Measurements from ENCODE around the gene GAST.
"Not testable (repeated sequence)": the region's sequence is repeated elsewhere in the genome, so short reads cannot be mapped to it uniquely, and the experiment has no call there.

The GAST gene

DNA sequence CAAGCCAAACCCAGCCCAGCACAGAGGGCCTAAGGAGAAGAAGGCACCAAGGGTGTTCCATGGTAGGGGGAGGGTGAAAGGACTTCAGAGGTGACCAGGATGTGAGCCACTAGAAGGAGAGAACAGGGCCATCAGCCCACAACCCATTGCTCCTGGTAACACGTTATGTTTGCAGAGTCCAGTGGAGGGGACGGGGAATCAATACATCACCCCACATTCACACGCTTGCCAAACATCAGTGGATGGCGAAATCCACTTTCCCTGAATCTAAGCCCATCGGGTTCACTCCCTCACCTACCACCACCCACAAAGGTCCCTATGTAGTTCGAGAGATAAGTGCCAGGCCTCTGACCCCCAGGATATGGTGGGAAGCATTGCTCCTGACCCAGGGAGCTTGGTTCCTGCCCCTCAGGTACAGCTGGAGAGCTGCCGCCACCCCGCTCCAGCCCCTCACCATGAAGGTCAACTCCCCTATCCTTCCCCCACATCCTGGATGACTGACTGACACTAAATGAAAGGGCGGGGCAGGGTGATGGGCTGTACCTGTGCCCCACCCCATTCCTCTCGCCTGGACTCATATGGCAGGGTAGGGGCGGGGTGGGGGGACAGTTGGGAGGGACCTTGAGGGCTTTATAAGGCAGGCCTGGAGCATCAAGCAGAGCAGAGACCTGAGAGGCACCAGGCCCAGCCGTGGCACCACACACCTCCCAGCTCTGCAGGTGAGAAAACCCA, at the start of gene GAST:
TSS of gene GAST (plus strand) at position 663 of the 732 bp plus-strand sequence. CDS start 3,106 bp downstream, outside the sequence.
- no peak for DNase-seq (ENCODE audit: low read depth in 2 of 2)

GRCh38 chr17:41663451-41664171, 48.5 kb upstream of the GAST start:
- DNase-seq (ENCODE audit: low read depth in 2 of 2), result no peak

GRCh38 chr17:41664172-41664457, 48.0 kb upstream of the GAST start:
- DNase-seq (ENCODE audit: low read depth in 2 of 2), result no peak

DNA sequence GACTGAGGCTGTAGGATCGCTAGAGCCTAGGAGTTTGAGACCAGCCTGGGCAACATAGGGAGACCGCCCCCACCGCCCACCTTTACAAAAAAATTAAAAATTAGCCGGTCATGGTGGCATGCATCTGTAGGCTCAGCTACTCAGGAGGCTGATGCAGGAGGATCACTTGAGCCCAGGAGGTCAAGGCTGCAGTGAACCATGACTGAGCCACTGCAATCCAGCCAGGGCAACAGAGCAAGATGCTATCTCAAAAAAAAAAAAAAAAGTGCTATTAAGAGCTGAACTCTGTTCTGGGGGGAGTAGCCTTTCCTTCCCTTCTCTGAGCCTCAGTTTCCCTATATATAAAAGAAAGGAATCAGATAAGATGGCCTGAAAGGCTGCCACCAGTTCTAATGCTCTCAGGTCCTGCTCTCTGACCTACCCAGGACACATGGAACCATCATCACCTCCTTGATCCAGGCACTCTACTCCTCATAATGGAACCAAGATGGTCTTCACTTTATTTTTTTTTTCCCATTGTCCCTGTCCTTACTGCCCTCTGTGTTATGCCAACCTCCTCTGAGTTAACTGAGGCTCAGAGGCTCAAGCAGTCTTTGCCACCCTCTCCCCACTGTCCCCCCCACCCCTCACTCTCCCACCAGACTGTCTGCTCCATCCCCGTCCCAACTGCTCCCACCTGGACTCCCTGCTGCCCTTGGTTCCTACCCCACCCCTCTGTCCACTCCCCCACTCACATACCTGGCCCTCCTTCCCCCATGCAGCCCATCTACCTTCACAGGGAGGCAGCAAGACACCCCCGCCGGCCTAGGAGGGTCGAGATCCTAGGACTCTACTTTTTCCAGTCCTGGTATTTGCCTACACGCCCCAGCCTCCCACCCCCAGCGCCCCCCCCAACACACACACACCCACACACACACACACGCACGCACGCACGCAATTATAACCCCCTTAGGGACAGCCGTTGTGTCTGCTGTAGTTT, 47.3 kb upstream of the GAST start:
- no peak for DNase-seq (ENCODE audit: low read depth in 2 of 2)

DNA sequence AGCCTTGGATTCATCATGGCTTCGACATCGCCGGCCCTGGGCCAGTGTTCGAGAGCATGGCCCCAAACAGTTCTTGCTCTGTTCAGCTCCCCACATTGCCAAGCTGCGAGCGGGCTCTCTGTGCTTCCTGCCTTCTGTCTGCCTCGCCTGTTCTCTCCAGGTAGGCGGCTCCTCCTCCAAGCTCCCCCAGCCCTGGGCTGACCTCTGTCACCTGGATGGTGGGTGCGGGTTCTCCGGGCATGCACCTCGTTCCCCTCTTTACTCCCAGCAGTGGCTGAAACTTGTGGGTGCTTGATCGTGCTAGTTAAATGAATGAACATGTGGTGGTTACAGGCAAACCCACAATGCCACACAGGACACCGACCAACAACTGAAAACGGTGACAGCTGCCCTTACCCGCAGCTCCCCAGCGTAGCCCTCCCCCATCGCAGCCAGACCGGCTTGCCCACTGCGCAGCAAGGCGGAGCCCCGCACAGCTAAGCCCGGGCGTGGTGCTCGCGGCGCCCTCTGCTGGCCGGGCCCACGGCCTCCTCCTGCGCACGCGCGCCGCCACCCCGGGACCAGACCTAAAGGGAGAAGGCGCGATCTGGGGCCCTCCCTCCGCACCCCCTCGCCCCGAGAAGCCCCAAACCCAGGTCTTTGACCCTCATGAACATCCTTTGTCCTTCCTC, 46.4 kb upstream of the GAST start:
- peak; percentile 59 to 63 for DNase-seq (ENCODE audit: low read depth in 2 of 2)

- DNase-seq (ENCODE audit: low read depth in 2 of 2), result no peak
Measured at GRCh38 chr17:41666237-41666641, 45.9 kb upstream of the GAST start.

GRCh38 chr17:41666708-41667279, 45.3 kb upstream of the GAST start:
- no peak for DNase-seq (ENCODE audit: low read depth in 2 of 2)

DNA sequence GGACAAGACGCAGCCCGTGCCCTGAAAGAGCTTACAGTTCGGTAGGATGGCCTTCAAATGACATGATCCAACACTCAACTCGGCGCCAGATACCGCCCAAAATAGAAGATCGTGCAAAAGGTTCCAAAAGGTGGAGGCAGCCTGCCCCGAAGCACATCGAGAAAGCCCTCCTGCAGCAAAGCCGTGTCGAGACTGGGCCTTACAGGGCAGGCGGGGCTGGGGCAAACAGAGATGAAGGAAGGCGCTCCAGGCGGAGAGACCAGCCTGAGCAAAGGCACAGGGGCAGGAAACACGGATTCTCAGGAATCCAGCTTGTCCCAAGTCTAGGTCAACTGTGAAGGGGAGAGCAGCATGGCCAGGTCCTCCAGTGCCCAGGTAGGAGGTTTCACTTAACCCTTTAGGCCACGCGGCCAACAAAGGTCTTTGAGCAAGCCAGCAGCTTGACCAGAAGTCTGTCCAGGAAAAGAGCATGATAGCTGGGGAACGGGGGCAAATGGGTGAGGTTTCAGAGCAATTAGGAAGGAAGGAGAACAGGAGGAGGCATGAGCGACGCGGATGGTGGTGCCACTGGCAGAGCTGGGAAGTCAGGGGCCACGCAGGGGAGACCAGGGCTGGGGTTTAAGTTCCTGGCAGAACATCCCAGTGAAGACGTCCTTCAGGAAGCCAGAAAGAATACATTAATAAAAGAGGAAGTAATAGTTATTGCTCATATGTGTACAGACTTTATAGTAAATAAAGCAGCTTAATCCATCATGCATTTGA, 44.7 kb upstream of the GAST start:
- no peak for DNase-seq (ENCODE audit: low read depth in 2 of 2)

- DNase-seq (ENCODE audit: low read depth in 2 of 2), result no peak
Measured at GRCh38 chr17:41672153-41672552, 40.0 kb upstream of the GAST start.

DNA sequence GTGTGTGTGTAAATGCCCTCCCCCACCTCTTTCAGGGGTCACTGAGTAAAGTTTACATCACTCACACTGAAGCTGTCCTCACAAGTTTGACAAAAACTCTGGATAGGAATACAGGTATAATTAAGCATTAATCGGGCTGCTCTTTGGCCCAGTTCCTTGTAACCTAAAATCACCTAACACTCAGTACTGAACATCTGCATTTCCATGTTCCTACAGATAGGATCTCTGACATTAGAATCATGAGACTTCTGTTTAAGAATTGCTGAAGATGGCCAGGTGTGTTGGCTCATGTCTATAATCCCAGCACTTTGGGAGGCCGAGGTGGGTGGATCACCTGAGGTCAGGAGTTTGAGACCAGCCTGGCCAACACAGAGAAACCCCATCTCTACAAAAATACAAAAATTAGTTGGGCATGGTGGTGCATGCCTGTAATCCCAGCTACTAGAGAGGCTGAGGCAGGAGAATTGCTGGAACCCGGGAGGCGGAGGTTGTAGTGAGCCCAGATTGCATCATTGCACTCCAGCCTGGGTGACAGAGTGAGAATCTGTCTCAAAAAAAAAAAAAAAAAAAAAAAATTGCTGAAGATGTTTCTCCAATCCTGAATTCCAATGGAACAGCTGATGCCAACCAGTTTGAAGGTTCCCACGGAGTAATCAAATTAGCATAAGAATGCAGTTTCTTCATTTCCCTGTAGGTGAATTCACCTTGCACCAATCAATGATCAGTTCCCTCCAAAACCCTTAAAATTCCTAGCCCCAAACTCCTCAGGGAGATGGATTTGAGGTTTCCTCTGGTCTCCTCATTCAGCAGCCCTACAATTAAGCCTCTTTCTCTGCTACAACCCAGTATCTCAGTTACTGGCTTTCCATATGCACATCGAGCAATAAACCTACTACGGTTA, 36.7 kb upstream of the GAST start:
- DNase-seq (ENCODE audit: low read depth in 2 of 2), result not testable (repeated sequence)

DNA sequence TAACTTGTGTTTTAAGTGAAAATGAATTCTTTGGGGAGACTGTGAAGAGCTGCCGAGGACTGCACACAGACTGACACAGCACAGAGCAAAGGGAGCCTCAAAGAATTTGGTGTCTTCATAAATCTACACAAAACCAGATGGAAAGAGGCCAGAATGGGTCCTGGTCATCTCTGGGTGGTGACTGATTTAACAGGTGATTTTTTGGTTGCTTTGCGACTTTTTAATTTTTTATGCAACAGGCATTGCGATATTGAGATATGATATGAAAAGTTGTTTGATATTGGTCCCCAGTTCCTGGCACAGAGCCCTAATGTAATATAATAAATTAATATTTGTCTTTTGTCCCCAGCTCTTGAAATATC, 36.1 kb upstream of the GAST start:
- no peak for DNase-seq (ENCODE audit: low read depth in 2 of 2)

DNA sequence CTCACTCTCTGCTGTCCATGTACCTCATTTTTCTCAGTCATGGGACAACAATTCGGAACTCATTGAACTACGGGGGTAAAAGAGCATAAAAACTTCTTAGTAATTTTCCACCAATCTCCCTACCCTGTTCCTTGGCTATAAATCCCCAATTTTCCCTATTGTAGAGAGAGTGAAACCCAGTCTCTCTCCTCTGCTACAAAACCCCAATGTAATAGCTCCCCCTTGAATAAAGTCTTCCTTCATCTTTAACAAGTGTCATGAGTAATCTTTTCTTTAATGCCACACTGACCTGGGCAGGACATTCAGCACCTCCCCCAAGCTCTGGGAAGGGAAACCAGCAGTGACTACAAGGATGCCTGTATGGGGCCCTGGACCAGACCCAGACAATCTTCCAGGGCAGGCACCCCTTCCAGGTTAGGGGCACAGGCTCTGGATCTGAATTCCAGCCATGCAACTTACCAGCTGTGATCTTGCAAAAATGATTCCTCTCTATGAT, 33.7 kb upstream of the GAST start:
- no peak for DNase-seq (ENCODE audit: low read depth in 2 of 2)

- DNase-seq (ENCODE audit: low read depth in 2 of 2), result no peak
Measured at GRCh38 chr17:41678907-41679739, 33.0 kb upstream of the GAST start.

DNA sequence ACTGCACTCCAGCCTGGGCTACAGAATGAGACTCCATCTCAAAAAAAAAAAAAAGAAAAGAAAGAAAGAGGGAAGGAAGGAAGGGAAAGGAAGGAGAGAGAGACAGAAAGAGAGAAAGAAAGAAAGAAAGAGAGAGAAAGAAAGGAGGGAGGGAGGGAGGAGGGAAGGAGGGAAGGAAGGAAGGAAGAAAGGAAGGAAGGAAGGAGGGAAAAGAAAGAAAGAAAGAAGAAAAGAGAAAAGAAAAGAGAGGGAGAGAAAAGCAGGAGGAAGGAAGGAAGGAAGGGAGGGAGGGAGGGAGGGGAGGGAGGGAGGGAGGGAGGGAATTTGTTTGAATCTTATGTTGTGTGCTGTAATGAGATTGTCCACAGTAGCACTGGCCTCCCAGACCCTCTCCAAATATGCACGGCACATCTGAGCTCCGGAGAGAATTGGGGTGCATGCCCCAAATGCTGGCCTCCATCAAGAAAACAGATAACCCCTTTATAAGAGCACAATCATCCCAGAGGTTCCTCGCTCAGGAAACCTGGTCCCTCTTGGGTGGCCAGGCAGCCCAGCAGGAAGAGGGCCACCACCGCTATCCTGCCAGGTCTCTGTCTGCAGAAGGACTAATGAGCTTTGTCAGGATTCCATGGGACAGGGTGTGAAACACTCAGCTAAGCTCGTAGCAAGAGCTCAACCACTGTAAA, 32.2 kb upstream of the GAST start:
- DNase-seq (ENCODE audit: low read depth in 2 of 2), result no peak

DNA sequence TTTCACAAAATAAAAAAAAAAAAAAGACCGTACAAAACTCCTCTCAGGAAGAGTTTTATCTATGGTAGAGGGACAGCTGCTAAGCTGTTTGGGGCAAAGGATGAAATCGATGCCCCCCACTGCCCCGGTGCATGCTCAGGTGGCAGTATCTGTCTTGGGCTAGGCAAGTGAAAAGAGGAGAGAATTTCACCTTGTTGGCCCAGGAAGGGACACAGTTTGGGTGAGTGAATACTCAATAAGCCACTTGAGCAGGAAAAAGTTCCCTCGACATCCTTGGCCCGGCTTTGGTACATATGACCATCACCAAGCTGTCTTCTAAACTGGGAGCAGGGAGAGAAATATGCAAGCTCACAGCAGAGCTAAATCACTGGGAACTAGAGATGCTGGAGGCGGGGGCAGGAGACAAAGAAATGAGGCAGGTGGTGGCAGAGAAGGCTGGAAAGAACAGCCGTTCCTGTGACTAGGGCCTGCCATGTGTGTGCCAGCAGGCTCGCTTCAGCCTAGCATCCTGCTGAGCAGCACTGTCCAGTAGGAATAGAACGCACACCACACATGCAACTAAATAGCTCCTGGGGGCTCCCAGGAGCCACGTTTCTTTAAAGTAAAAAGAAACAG, 31.6 kb upstream of the GAST start:
- DNase-seq (ENCODE audit: low read depth in 2 of 2), result no peak

DNA sequence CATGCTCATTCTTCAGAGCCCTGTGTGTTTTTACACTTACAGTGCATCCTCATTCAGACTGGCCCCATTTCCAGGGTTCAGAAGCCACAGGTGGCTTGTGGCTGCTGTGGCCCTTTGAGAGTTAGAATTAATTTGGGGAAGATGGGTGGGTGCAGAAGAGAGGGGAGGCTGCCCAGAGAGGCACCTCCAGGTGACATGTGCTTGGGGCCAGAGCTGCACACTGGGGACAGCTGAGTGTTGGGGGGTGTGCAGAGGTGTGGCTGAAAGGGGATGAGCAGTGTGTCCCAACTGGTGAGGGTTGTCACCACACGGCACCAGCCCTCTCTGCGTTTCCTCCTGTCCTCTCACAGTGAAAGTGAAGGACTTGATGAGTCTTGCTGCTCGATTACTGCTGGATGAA, 30.4 kb upstream of the GAST start:
- DNase-seq (ENCODE audit: low read depth in 2 of 2), result no peak

- no peak for DNase-seq (ENCODE audit: low read depth in 2 of 2)
Measured at GRCh38 chr17:41682631-41683030, 29.5 kb upstream of the GAST start.

Data from fibroblast of skin of left quadriceps (primary cell).